HG03095 (cell line): Measurements from ENCODE around the gene C10orf71.

Experiments
- ATAC-seq: cut with Tn5 transposase; IDR thresholded peaks from one replicate; pipeline ENCODE4 v1.9.1; 2021; ENCODE audit warnings: moderate library complexity; ENCODE audit not compliant: unreplicated experiment

C10orf71 gene

GRCh38 chr10:49374740-49375139, 75.8 kb downstream of the C10orf71 start:
- ATAC-seq, result no peak

DNA sequence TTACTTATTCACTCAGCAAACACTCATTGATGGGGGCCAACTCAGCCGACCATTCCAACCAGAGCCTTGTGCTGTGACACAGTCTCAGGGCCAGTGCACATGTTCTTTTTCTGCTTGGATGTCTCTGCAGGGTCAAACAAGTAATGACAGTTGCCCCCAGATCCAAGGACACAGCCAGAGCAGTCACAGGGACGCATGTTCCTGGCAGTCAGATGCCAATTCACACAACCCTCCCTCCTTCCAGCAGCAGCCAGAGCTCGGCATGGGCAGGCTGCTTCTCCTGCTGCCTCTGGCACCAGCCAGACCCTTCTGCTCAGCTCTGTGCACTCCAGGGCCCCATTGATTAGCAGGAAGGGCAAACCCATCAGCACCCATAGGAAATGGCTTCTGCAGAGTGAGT, 76.6 kb downstream of the C10orf71 start:
- ATAC-seq, result no peak
